ENCODE data around the gene ZFHX2.

ZFHX2 gene

DNA sequence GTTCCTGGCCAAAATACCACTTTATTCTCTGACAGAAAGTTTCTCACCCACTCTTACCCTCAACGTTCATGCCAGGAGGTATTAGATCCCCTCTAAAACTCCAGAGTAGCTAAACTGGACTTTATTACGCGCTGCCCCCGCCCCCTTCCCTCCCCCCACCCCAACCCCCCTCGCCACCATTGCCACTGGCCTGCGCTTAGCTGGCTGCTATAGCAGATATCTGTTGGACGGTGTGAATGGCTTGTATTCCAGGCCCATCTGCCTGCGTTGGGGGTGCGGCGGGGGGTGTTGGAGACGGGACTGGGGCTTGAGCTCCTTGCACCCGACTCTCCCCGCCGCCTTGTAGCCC lies 3.9 kb upstream of the ZFHX2 start:
- Histone ChIP-seq H3K4me3 (ENCODE audit: low read depth, low read length, poor library complexity, severe bottlenecking) (peak overlapping the region; percentile 82), H3K9ac (ENCODE audit: low read length) (peak overlapping the region; percentile 97), H3F3A (ENCODE audit: insufficient read depth, low read length) (no peaks in the 10 kb centered on the region), H3K27me3 (ENCODE audit: insufficient read depth, low read length) (no peaks in the 10 kb centered on the region; the same call in 1 of the 2 replicates), H3K9me2 (ENCODE audit: low read depth, low read length) (no peaks in the 10 kb centered on the region), H3K9me3 (ENCODE audit: low read length) (no peaks in the 10 kb centered on the region), H3K79me2 (ENCODE audit: insufficient read depth, low read length) (no peaks in the 10 kb centered on the region), H4K20me1 (ENCODE audit: insufficient read depth, low read length) (no peaks in the 10 kb centered on the region), H3K4me1 (ENCODE audit: insufficient read depth, low read length, severe bottlenecking) (peaks cover 48% of the 10 kb centered on the region), H3K36me3 (ENCODE audit: insufficient read depth, low read length) (peaks cover 17% of the 10 kb centered on the region; the same call in 1 of the 2 replicates), H2AFZ (ENCODE audit: low read length) (no peak overlapping the region), H3K27ac (ENCODE audit: low read depth, low read length, poor library complexity, severe bottlenecking) (peak overlapping the region; percentile 68), H3K4me2 (ENCODE audit: low read length) (peak overlapping the region; percentile 90)
- TF ChIP-seq EZH2 (IDR thresholded peaks at IDR 0.05; ENCODE audit: borderline replicate concordance, low read length): no peak
- no peak for TF ChIP-seq CTCF (IDR thresholded peaks at IDR 0.05; ENCODE audit: low read length)

DNA sequence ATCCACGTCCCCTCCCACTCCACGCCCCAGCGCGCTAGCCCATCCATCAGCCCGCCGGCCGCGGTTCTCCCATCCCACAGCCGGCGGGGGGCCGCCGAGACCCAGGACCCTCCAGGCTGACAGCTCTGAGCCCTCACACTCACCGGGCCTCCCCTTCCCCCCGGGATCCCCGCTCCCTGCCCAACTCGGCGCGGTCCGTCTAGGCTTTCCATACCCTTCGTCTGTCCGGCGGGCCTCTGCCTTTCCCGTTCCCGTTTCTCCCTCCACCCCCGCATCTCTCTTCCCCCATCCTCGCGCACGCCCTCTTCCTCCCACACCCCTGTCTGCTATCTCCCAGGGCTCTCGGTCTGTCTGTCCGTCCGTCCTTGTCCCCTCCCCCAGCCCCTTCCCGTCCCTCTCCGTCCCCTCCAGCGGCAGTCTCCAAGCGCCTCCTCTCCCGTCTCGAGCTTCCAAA lies 726 bp downstream of the ZFHX2 start:
- Histone ChIP-seq H3K27me3 (ENCODE audit: insufficient read depth, low read length) (no peaks in the 10 kb centered on the region; the same call in 1 of the 2 replicates), H3F3A (ENCODE audit: insufficient read depth, low read length) (no peaks in the 10 kb centered on the region), H3K79me2 (ENCODE audit: insufficient read depth, low read length) (no peaks in the 10 kb centered on the region), H3K9ac (ENCODE audit: low read length) (peak overlapping the region; percentile 52), H3K36me3 (ENCODE audit: insufficient read depth, low read length) (no peaks in the 10 kb centered on the region), H3K4me2 (ENCODE audit: low read length) (peak overlapping the region; percentile 87), H3K27ac (ENCODE audit: low read depth, low read length, poor library complexity, severe bottlenecking) (no peak overlapping the region), H4K20me1 (ENCODE audit: insufficient read depth, low read length) (no peaks in the 10 kb centered on the region), H3K4me3 (ENCODE audit: low read depth, low read length, poor library complexity, severe bottlenecking) (peak overlapping the region; percentile 66), H2AFZ (ENCODE audit: low read length) (no peak overlapping the region; the same call in 1 of the 2 replicates), H3K9me3 (ENCODE audit: low read length) (no peaks in the 10 kb centered on the region), H3K4me1 (ENCODE audit: insufficient read depth, low read length, severe bottlenecking) (peaks cover 22% of the 10 kb centered on the region), H3K9me2 (ENCODE audit: low read depth, low read length) (no peaks in the 10 kb centered on the region)
- TF ChIP-seq CTCF (IDR thresholded peaks at IDR 0.05; ENCODE audit: low read length): no peak

- Histone ChIP-seq H3F3A (ENCODE audit: insufficient read depth, low read length) (no peaks in the 10 kb centered on the region), H3K4me2 (ENCODE audit: low read length) (peak overlapping the region; percentile 87; the same call in 1 of the 2 replicates), H3K9me3 (ENCODE audit: low read length) (no peaks in the 10 kb centered on the region), H2AFZ (ENCODE audit: low read length) (no peak overlapping the region), H3K79me2 (ENCODE audit: insufficient read depth, low read length) (no peaks in the 10 kb centered on the region), H4K20me1 (ENCODE audit: insufficient read depth, low read length) (no peaks in the 10 kb centered on the region), H3K27me3 (ENCODE audit: insufficient read depth, low read length) (no peaks in the 10 kb centered on the region; the same call in 1 of the 2 replicates), H3K4me1 (ENCODE audit: insufficient read depth, low read length, severe bottlenecking) (peaks cover 21% of the 10 kb centered on the region), H3K9ac (ENCODE audit: low read length) (no peak overlapping the region), H3K9me2 (ENCODE audit: low read depth, low read length) (no peaks in the 10 kb centered on the region), H3K36me3 (ENCODE audit: insufficient read depth, low read length) (no peaks in the 10 kb centered on the region), H3K27ac (ENCODE audit: low read depth, low read length, poor library complexity, severe bottlenecking) (no peak overlapping the region), H3K4me3 (ENCODE audit: low read depth, low read length, poor library complexity, severe bottlenecking) (peak overlapping the region; percentile 66)
- TF ChIP-seq EZH2 (IDR thresholded peaks at IDR 0.05; ENCODE audit: borderline replicate concordance, low read length): no peak
- TF ChIP-seq CTCF (IDR thresholded peaks at IDR 0.05; ENCODE audit: low read length): no peak
These were observed 1.3 kb downstream of the ZFHX2 start for GRCh38 chr14:23550131-23550811.
